Activated CD4-positive, alpha-beta T cell treated with anti-CD3 and anti-CD28 coated beads, Interleukin-2, amount 50 U/mL, for 48 hours (primary cell): ENCODE data around the gene ZNF227.
"Not testable (repeated sequence)": the region's sequence is repeated elsewhere in the genome, so short reads cannot be mapped to it uniquely, and the experiment has no call there.

ENCODE experiments used
- DNase-seq, 2 experiments: peaks; one replicate each; pipeline ENCODE4 v3.0.0-alpha.2; 2020

The ZNF227 gene

DNA sequence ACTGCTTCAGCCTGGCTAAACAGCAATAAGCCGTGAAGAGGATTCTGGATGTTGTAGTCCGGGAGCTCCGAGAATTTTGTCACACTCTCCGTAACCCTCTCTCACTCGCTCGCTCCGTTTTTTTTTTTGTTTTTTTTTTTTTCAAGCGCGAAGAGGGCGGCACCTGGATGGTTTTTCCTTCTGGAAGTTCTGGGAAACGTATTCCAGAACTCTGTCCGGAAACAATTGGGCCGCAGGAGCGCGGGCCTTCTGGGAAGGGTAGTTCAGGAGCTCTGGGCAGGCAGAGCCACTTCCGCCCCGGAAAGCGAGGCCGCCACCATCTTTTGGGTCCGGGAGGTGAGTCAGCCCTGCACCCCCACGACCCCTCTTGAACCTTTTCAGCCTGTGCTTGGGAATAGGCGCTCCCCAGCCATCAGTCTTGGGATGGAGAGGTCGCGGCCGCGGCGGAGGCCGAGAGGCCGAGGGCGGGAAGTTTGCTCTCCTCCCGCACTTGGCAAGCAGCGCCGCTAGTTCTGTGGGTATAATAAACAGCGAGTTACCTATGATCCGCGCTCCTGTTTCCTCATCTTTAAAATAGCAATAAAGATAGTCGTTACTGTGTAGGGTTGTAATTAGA lies at the start of gene ZNF227:
Gene ZNF227 (plus strand): TSS at position 283 of the 616 bp plus-strand sequence. CDS start 5,261 bp downstream, outside the sequence.
- DNase-seq = peak; percentile 82 to 85

- DNase-seq = no peak
These were observed 48.5 kb upstream of the ZNF227 start for GRCh38 chr19:44163789-44164188.

DNA sequence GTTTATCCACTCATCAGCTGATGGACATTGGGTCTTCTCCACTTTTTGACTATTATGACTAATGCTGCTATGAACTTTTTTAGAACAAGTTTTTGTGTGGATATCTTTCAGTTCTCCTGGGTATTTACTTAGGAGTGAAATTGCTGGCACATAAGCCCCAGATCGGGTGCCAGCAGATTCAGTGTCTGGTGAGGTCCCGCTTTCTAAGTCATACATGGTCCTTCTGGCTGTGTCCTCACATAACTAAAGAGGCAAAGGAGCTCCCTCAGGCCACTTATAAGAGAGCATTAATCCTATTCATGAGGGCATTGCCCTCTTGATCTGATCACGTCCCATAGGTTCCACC lies 48.0 kb upstream of the ZNF227 start:
- no peak for DNase-seq

DNA sequence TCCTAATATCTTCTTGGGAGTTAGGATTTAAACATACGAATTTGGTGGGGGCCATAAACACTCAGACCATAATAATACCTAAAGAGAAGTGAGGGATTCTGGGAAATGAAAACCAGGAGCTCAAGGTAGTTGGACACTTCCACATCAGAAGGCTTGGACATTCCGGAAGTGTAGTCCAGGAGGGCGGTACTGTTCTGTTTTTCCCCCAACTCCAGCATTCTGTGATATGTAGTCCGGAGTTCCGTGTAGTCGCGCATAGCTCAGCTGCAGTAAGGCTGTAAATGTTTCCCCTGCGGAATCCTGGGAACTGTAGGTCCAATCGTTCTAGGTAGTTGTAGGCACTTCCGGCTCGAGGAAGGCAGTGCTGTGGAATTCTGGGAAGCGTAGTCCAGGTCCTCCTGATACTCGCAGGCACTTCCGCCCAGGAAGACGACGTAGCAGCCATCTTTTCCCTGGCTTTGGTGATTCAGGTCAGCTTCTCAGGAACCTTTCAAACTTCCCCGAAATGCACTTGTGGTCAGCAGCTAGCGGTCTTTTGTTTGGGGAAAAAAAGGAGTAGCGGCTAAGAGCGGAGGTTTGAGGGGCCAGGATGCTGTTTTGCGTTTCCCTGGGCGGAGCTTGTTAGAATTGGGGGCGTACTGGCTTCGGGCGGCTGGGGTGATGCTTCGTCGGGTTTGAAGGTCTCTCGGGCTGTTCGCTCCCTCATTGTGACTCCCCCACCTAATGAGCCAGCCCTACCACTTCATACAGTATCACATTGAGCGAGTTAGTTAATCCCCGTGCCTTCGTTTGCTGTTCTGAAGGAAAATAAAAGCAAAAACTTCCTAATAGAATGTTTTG lies 47.4 kb upstream of the ZNF227 start, which contains the start of gene ZNF226:
Gene ZNF226 (plus strand): TSS at position 428 of the 840 bp plus-strand sequence. CDS start 4,981 bp downstream, outside the sequence.
- DNase-seq = peak; percentile 81 to 83

GRCh38 chr19:44170660-44171059 lies 41.7 kb upstream of the ZNF227 start:
- DNase-seq = not testable (repeated sequence)

DNA sequence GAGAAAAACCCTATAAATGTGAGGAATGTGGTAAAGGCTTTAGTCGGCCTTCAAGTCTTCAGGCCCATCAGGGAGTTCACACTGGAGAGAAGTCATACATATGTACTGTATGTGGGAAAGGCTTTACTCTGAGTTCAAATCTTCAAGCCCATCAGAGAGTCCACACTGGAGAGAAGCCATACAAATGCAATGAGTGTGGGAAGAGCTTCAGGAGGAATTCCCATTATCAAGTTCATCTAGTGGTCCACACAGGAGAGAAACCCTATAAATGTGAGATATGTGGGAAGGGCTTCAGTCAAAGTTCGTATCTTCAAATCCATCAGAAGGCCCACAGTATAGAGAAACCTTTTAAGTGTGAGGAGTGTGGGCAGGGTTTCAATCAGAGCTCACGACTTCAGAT lies 35.7 kb upstream of the ZNF227 start:
- no peak for DNase-seq

- DNase-seq = no peak
These were observed 31.4 kb upstream of the ZNF227 start for GRCh38 chr19:44180968-44181367.

GRCh38 chr19:44182145-44182544 lies 30.2 kb upstream of the ZNF227 start:
- DNase-seq = no peak

- DNase-seq = no peak
These were observed 22.3 kb upstream of the ZNF227 start for GRCh38 chr19:44190020-44190419.

- DNase-seq = no peak
These were observed 20.2 kb upstream of the ZNF227 start for GRCh38 chr19:44192127-44192526.

DNA sequence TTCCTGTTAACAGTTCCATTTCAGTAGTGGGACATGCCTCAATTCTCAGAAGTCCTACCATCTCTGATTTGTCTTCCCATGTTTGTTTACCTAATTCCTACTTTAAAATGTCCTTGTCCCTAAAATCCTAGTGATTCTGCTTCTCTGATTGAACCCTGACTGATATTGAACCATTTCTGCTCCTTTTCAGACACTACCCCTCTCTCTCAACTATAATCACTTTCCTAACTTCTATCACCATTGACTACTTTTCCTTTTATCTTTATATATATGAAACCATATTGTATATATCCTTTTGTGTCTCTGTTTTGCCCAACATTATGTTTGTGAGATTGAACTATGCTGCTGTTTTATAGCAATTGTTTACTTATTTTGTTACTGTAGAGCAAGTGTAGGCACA lies 15.6 kb upstream of the ZNF227 start:
- no peak for DNase-seq

DNA sequence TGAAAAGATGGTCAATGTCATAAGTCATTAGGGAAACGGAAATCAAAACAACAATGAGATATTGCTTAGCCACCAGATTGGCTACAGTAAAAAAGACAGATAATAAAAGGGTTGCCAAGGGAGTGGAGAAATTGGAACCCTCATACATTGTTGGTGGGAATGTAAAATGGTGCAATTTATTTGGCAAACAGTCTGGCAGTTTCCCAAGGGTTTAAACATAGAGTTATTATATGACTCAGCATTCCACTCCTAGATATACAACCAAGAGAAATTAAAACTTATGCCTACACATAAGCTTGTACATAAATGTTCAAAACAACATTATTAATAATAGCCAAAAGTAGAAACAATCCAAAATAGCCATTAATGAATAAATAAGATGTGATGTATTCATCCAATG lies 9.9 kb upstream of the ZNF227 start:
- DNase-seq = no peak

DNA sequence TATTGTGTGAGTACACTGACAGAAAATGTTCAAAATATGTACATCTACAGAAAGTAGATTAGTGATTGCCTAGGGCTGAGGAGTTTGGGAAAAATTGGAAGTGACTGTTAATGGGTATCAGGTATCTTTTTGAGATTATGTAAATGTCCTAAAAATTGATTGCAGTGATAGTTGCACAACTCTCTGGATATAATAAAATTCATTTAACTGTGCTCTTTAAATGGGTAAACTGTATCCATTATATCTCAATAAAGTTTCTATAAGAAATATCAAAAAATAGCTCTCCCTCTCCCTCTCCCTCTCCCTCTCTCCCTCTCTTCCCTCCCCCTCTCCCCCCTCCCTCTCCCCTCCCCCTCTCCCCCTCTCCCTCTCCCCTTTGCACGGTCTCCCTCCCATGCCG lies 9.4 kb upstream of the ZNF227 start:
- no peak for DNase-seq

- DNase-seq = not testable (repeated sequence)
These were observed 8.5 kb upstream of the ZNF227 start for GRCh38 chr19:44203877-44204276.

DNA sequence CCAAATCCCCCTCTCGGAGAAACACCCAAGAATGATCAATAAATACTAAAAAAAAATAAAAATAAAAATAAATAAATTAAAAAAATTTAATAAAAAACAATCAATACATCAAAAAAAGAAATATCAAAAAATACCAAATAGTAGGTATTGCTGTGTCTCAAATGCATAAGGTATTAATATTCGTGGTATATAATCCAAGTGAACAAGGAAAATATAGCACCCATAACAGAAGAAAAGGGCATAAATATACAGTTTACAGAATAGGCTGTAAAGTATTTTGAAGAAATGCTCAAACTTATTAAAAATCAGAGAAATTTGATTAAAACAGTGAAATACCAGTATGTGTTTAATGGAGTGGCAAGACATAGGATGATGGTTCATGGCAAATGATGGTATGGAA lies 7.6 kb upstream of the ZNF227 start:
- no peak for DNase-seq

GRCh38 chr19:44207126-44207803 lies 5.1 kb upstream of the ZNF227 start:
- peak; percentile 75 to 85 for DNase-seq

DNA sequence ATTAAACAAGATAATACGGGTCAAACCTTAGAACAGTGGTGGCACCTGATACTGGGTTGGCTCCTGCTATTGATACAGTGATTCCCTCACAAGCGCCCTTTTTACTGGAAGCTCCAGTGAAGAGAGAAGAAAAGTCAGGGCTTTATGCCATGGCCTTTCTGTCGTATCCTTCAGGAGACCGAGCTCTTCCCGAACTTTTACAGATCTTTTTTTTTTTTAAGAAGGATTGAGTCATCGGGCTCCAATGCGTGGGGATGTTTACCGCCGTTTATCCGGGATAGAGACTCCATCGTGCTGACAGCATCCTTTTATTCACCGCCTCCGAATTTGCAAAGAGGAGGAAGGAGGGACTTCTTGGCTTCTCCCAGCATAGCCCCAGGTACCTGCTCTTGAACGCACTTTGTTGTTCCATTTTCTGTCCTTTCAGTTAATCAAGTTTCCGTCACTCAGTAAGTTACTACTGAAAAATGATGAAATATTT lies 574 bp downstream of the ZNF227 start:
- DNase-seq = peak in 1 of 2 experiments; percentile 13

GRCh38 chr19:44219926-44220325 lies 7.6 kb downstream of the ZNF227 start:
- DNase-seq = not testable (repeated sequence)

DNA sequence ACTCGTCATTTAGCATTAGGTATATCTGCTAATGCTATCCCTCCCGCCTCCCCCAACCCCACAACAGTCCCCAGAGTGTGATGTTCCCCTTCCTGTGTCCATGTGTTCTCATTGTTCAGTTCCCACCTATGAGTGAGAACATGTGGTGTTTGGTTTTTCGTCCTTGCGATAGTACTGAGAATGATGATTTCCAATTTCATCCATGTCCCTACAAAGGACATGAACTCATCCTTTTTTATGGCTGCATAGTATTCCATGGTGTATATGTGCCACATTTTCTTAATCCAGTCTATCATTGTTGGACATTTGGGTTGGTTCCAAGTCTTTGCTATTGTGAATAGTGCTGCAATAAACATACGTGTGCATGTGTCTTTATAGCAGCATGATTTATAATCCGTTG lies 8.4 kb downstream of the ZNF227 start:
- not testable (repeated sequence) for DNase-seq

- not testable (repeated sequence) for DNase-seq
These were observed 9.0 kb downstream of the ZNF227 start for GRCh38 chr19:44221291-44221690.

DNA sequence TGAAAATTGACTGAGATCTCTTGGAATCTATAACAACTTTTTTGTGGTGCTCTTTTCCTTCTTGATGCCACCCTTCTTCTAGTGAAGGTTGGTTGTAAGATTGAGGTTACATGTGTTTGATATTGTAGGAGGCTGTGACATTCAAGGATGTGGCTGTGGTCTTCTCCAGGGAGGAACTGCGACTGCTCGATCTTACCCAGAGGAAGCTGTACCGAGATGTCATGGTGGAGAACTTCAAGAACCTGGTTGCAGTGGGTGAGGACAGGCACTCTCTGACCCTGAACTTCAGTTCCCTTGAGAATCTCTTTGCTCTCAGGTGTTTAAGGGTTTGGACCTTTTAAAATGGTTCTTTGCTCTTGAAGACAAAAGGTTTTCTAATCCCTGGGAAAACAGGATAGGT lies 16.0 kb downstream of the ZNF227 start:
- DNase-seq = no peak

DNA sequence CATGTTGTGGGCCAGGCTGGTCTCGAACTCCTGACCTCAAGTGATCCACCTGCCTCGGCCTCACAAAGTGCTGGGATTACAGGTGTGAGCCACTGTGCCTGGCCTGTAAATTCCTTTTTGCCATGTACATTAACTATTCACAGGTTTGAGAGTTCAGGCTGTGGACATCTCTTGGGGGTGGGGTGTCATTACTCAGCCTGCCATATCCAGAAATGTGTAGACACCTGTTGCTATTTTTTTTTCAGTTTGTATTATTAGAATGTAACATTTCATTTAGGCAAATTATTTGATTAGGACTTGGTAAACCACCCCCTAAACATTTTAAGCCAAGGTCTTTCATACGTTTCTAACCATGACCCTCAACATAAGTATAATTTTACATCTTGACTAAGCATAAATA lies 20.5 kb downstream of the ZNF227 start:
- DNase-seq = no peak

DNA sequence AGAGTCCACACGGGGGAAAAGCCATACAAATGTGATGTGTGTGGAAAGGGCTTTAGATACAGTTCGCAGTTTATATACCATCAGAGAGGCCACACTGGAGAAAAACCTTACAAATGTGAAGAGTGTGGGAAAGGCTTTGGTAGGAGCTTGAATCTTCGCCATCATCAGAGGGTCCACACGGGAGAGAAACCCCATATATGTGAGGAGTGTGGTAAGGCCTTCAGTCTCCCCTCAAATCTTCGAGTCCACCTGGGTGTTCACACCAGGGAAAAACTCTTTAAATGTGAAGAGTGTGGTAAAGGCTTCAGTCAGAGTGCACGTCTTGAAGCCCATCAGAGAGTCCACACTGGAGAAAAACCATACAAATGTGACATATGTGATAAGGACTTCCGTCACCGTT lies 24.1 kb downstream of the ZNF227 start:
- no peak for DNase-seq

DNA sequence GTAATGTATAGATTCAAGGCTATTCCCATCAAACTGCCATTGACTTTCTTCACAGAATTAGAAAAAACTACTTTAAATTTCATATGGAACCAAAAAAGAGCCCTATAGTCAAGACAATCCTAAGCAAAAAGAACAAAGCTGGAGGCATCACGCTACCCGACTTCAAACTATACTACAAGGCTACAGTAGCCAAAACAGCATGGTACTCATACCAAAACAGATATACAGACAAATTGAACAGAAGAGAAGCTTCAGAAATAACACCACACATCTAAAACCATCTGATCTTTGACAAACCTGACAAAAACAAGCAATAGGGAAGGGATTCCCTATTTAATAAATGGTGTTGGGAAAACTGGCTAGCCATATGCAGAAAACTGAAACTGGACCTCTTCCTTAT lies 40.0 kb downstream of the ZNF227 start:
- not testable (repeated sequence) for DNase-seq
